HEK293 (cell line): ENCODE data around the gene SCO1.
"Not testable (repeated sequence)": the region's sequence is repeated elsewhere in the genome, so short reads cannot be mapped to it uniquely, and the experiment has no call there.

Experiments
- CTCF ChIP-seq: fragments of 450-650 bp; formaldehyde crosslinking; IDR thresholded peaks from 2 replicates; pipeline ENCODE4 v1.5.1; 2016; ENCODE audit warnings: missing biosample characterization, missing genetic modification characterization
- TCF7L2 ChIP-seq: IDR thresholded peaks from 2 replicates; pipeline ENCODE4 v1.6.1; 2011; ENCODE audit warnings: low read depth, mild to moderate bottlenecking, inconsistent platforms, low read length, moderate library complexity, borderline replicate concordance
- ZNF157 ChIP-seq: fragments of 450-650 bp; formaldehyde crosslinking; IDR thresholded peaks from 2 replicates; pipeline ENCODE4 v1.5.1; 2016; ENCODE audit warnings: missing biosample characterization, missing genetic modification characterization
- ZNF629 ChIP-seq: fragments of 450-650 bp; formaldehyde crosslinking; IDR thresholded peaks from 2 replicates; pipeline ENCODE4 v1.5.1; 2017; ENCODE audit warnings: missing biosample characterization, missing genetic modification characterization
- ZNF76 ChIP-seq: fragments of 450-650 bp; formaldehyde crosslinking; IDR thresholded peaks from 2 replicates; pipeline ENCODE4; 2016; ENCODE audit warnings: low read depth, missing biosample characterization, missing genetic modification characterization, borderline replicate concordance
- ZXDB ChIP-seq: fragments of 450-650 bp; formaldehyde crosslinking; IDR thresholded peaks from 2 replicates; pipeline ENCODE4 v1.5.1; 2016; ENCODE audit warnings: missing biosample characterization, missing genetic modification characterization
- TF ChIP-seq, protein P1 (sequence below): fragments of 450-650 bp; formaldehyde crosslinking; IDR thresholded peaks from 2 replicates; pipeline ENCODE4 v1.5.1; 2016; ENCODE audit warnings: missing biosample characterization, missing genetic modification characterization

DNA sequence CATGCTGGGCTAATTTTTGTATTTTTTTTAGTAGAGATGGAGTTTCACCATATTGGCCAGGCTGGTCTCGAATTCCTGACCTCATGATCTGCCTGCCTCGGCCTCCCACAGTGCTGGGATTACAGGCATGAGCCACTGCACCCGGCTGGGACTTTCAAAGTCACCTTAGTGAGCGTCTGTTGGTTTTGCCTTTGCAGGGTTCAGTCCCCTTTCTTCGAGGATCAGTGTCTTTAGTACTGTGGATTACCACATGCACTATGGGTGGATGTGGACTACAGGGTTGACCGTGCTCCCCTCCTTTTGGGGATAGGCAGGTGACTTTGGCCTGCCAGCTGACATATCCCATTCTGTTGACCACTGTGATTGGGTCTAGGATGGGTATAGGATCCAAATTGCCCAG is 34.8 kb upstream of the SCO1 start:
- TF ChIP-seq CTCF (tag by site-specific recombination); ZNF157; ZXDB (tag by site-specific recombination); ZNF76 (tag by site-specific recombination); ZNF629 (tag by site-specific recombination); TCF7L2: not testable (repeated sequence)
- TF ChIP-seq, protein P1, sequence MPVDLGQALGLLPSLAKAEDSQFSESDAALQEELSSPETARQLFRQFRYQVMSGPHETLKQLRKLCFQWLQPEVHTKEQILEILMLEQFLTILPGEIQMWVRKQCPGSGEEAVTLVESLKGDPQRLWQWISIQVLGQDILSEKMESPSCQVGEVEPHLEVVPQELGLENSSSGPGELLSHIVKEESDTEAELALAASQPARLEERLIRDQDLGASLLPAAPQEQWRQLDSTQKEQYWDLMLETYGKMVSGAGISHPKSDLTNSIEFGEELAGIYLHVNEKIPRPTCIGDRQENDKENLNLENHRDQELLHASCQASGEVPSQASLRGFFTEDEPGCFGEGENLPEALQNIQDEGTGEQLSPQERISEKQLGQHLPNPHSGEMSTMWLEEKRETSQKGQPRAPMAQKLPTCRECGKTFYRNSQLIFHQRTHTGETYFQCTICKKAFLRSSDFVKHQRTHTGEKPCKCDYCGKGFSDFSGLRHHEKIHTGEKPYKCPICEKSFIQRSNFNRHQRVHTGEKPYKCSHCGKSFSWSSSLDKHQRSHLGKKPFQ: not testable (repeated sequence)
